Measurements from ENCODE around the gene TAAR8.

TAAR8 gene

GRCh38 chr6:132552372-132552771 lies at the start of gene TAAR8:
TAAR8 (plus strand) TSS chr6:132552672; CDS start chr6:132552693, 21 bp downstream.
- Mint-ChIP-seq H3K27me3 (peaks cover 40% of the 10 kb centered on the region), H3K36me3 (ENCODE audit: low read depth) (no peaks in the 10 kb centered on the region), H3K4me1 (ENCODE audit: low read depth) (no peaks in the 10 kb centered on the region), H3K9me3 (no peaks in the 10 kb centered on the region), H3K27ac (no peak within 1 kb of the TSS), H3K4me3 (no peak within 1 kb of the TSS)
- no peak for DNase-seq

GRCh38 chr6:132504757-132505156 lies 47.7 kb upstream of the TAAR8 start:
- Mint-ChIP-seq H3K9me3 (no peaks in the 10 kb centered on the region), H3K36me3 (ENCODE audit: low read depth) (peaks cover 41% of the 10 kb centered on the region), H3K27me3 (no peaks in the 10 kb centered on the region), H3K4me1 (ENCODE audit: low read depth) (peaks cover 36% of the 10 kb centered on the region), H3K27ac (no peak overlapping the region), H3K4me3 (no peak overlapping the region)
- no peak for DNase-seq

- peaks cover 32% of the 10 kb centered on the region for H3K4me1 Mint-ChIP-seq (ENCODE audit: low read depth)
- H3K36me3 Mint-ChIP-seq (ENCODE audit: low read depth): peaks cover 36% of the 10 kb centered on the region
- H3K9me3 Mint-ChIP-seq: no peaks in the 10 kb centered on the region
- H3K27ac Mint-ChIP-seq: no peak overlapping the region
- H3K27me3 Mint-ChIP-seq: no peaks in the 10 kb centered on the region
- no peak overlapping the region for H3K4me3 Mint-ChIP-seq
- no peak for DNase-seq
Observed at GRCh38 chr6:132505158-132505557, 47.3 kb upstream of the TAAR8 start.

GRCh38 chr6:132506461-132506860 lies 46.0 kb upstream of the TAAR8 start:
- H3K4me3 Mint-ChIP-seq: no peak overlapping the region
- H3K27ac Mint-ChIP-seq: no peak overlapping the region
- H3K27me3 Mint-ChIP-seq: no peaks in the 10 kb centered on the region
- DNase-seq: no peak
- H3K9me3 Mint-ChIP-seq: no peaks in the 10 kb centered on the region
- peaks cover 25% of the 10 kb centered on the region for H3K36me3 Mint-ChIP-seq (ENCODE audit: low read depth)
- peaks cover 40% of the 10 kb centered on the region for H3K4me1 Mint-ChIP-seq (ENCODE audit: low read depth)

- no peak for DNase-seq
- H3K4me1 Mint-ChIP-seq (ENCODE audit: low read depth): peaks cover 45% of the 10 kb centered on the region
- H3K4me3 Mint-ChIP-seq: no peak overlapping the region
- peaks cover 18% of the 10 kb centered on the region for H3K36me3 Mint-ChIP-seq (ENCODE audit: low read depth)
- no peak overlapping the region for H3K27ac Mint-ChIP-seq
- no peaks in the 10 kb centered on the region for H3K27me3 Mint-ChIP-seq
- H3K9me3 Mint-ChIP-seq: no peaks in the 10 kb centered on the region
Observed at GRCh38 chr6:132506869-132507808, 45.3 kb upstream of the TAAR8 start.

GRCh38 chr6:132511210-132511830 lies 41.2 kb upstream of the TAAR8 start:
- Mint-ChIP-seq H3K4me1 (ENCODE audit: low read depth) (peaks cover 41% of the 10 kb centered on the region), H3K36me3 (ENCODE audit: low read depth) (peaks cover 13% of the 10 kb centered on the region), H3K27ac (no peak overlapping the region), H3K4me3 (peak overlapping the region; percentile 96), H3K9me3 (no peaks in the 10 kb centered on the region), H3K27me3 (no peaks in the 10 kb centered on the region)
- no peak for DNase-seq

GRCh38 chr6:132511831-132512220 lies 40.6 kb upstream of the TAAR8 start:
- no peak overlapping the region for H3K27ac Mint-ChIP-seq
- DNase-seq: no peak
- H3K36me3 Mint-ChIP-seq (ENCODE audit: low read depth): peaks cover 13% of the 10 kb centered on the region
- H3K4me3 Mint-ChIP-seq: peak overlapping the region; percentile 96
- no peaks in the 10 kb centered on the region for H3K9me3 Mint-ChIP-seq
- H3K4me1 Mint-ChIP-seq (ENCODE audit: low read depth): peaks cover 36% of the 10 kb centered on the region
- no peaks in the 10 kb centered on the region for H3K27me3 Mint-ChIP-seq

GRCh38 chr6:132512342-132512637 lies 40.2 kb upstream of the TAAR8 start:
- no peak for DNase-seq
- H3K9me3 Mint-ChIP-seq: no peaks in the 10 kb centered on the region
- peak overlapping the region; percentile 78 for H3K27ac Mint-ChIP-seq
- H3K36me3 Mint-ChIP-seq (ENCODE audit: low read depth): peaks cover 13% of the 10 kb centered on the region
- H3K27me3 Mint-ChIP-seq: no peaks in the 10 kb centered on the region
- H3K4me3 Mint-ChIP-seq: peak overlapping the region; percentile 96
- peaks cover 34% of the 10 kb centered on the region for H3K4me1 Mint-ChIP-seq (ENCODE audit: low read depth)

GRCh38 chr6:132512638-132513632 lies 39.5 kb upstream of the TAAR8 start, which contains the start of gene STX7:
STX7 (minus strand) TSS chr6:132513116; CDS start chr6:132503530, 9,586 bp downstream.
- Mint-ChIP-seq H3K9me3 (no peaks in the 10 kb centered on the region), H3K36me3 (ENCODE audit: low read depth) (peaks cover 12% of the 10 kb centered on the region), H3K27ac (peak within 1 kb of the TSS; percentile 93), H3K4me1 (ENCODE audit: low read depth) (peaks cover 33% of the 10 kb centered on the region), H3K27me3 (no peaks in the 10 kb centered on the region), H3K4me3 (peak within 1 kb of the TSS; percentile 96)
- peak; percentile 91 for DNase-seq

- Mint-ChIP-seq H3K27me3 (peaks cover 4% of the 10 kb centered on the region), H3K9me3 (no peaks in the 10 kb centered on the region), H3K4me1 (ENCODE audit: low read depth) (peaks cover 28% of the 10 kb centered on the region), H3K36me3 (ENCODE audit: low read depth) (peaks cover 4% of the 10 kb centered on the region), H3K27ac (no peak overlapping the region), H3K4me3 (peak overlapping the region; percentile 96)
- no peak for DNase-seq
Observed at GRCh38 chr6:132513831-132514545, 38.5 kb upstream of the TAAR8 start.

- no peak for DNase-seq
- H3K4me3 Mint-ChIP-seq: no peak overlapping the region
- peaks cover 4% of the 10 kb centered on the region for H3K36me3 Mint-ChIP-seq (ENCODE audit: low read depth)
- peaks cover 8% of the 10 kb centered on the region for H3K27me3 Mint-ChIP-seq
- peaks cover 28% of the 10 kb centered on the region for H3K4me1 Mint-ChIP-seq (ENCODE audit: low read depth)
- H3K9me3 Mint-ChIP-seq: no peaks in the 10 kb centered on the region
- H3K27ac Mint-ChIP-seq: no peak overlapping the region
Observed at GRCh38 chr6:132515386-132515785, 37.1 kb upstream of the TAAR8 start.

- no peaks in the 10 kb centered on the region for H3K9me3 Mint-ChIP-seq
- peaks cover 34% of the 10 kb centered on the region for H3K27me3 Mint-ChIP-seq
- no peak overlapping the region for H3K4me3 Mint-ChIP-seq
- no peaks in the 10 kb centered on the region for H3K4me1 Mint-ChIP-seq (ENCODE audit: low read depth)
- no peak overlapping the region for H3K27ac Mint-ChIP-seq
- no peaks in the 10 kb centered on the region for H3K36me3 Mint-ChIP-seq (ENCODE audit: low read depth)
- DNase-seq: no peak
Observed at GRCh38 chr6:132520953-132521352, 31.5 kb upstream of the TAAR8 start.

- H3K4me3 Mint-ChIP-seq: no peak overlapping the region
- no peaks in the 10 kb centered on the region for H3K9me3 Mint-ChIP-seq
- DNase-seq: no peak
- H3K27me3 Mint-ChIP-seq: peaks cover 37% of the 10 kb centered on the region
- no peak overlapping the region for H3K27ac Mint-ChIP-seq
- no peaks in the 10 kb centered on the region for H3K4me1 Mint-ChIP-seq (ENCODE audit: low read depth)
- H3K36me3 Mint-ChIP-seq (ENCODE audit: low read depth): no peaks in the 10 kb centered on the region
Observed at GRCh38 chr6:132524646-132525045, 27.8 kb upstream of the TAAR8 start.

GRCh38 chr6:132525866-132526265 lies 26.6 kb upstream of the TAAR8 start:
- no peak for DNase-seq
- no peak overlapping the region for H3K4me3 Mint-ChIP-seq
- H3K9me3 Mint-ChIP-seq: no peaks in the 10 kb centered on the region
- H3K4me1 Mint-ChIP-seq (ENCODE audit: low read depth): peaks cover 3% of the 10 kb centered on the region
- H3K36me3 Mint-ChIP-seq (ENCODE audit: low read depth): no peaks in the 10 kb centered on the region
- no peak overlapping the region for H3K27ac Mint-ChIP-seq
- H3K27me3 Mint-ChIP-seq: peaks cover 38% of the 10 kb centered on the region
